ENCODE data around the gene GRK6.

Gene GRK6

GRCh38 chr5:177432143-177432838 is 5.8 kb downstream of the GRK6 start:
- Histone ChIP-seq H3K4me1 (ENCODE audit: low read length) (peaks cover 49% of the 10 kb centered on the region), H3K79me2 (ENCODE audit: low read length) (peaks cover 79% of the 10 kb centered on the region), H3K9me3 (replicated peaks; ENCODE audit: insufficient read depth, low read length) (no peaks in the 10 kb centered on the region), H2AFZ (ENCODE audit: low read length) (no peak overlapping the region), H3K9me2 (replicated peaks; ENCODE audit: insufficient read depth, low read length) (no peaks in the 10 kb centered on the region), H3K4me2 (ENCODE audit: low read depth, low read length) (peak overlapping the region; percentile 100), H3K27ac (ENCODE audit: low read length) (peak overlapping the region; percentile 98), H3K36me3 (replicated peaks; ENCODE audit: insufficient read depth, low read length) (peaks cover 20% of the 10 kb centered on the region), H3K4me3 (ENCODE audit: low read length) (peak overlapping the region; percentile 39; the same call in 1 of the 2 replicates), H3K27me3 (replicated peaks; ENCODE audit: insufficient read depth, low read length) (no peaks in the 10 kb centered on the region), H3F3A (ENCODE audit: insufficient read depth, low read length) (peaks cover 45% of the 10 kb centered on the region), H3K9ac (ENCODE audit: low read length) (peak overlapping the region; percentile 73), H4K20me1 (ENCODE audit: insufficient read depth, low read length) (no peaks in the 10 kb centered on the region)
- no peak for TF ChIP-seq EZH2phosphoT487 (IDR thresholded peaks at IDR 0.05; ENCODE audit: low read length)
- TF ChIP-seq EZH2 (optimal IDR thresholded peaks at IDR 0.05; ENCODE audit: low read depth, low read length): no peak
- TF ChIP-seq CTCF (IDR thresholded peaks at IDR 0.05; ENCODE audit: low read length): no peak
- DNase-seq: no peak

- H3K4me2 ChIP-seq (ENCODE audit: low read depth, low read length): no peak overlapping the region
- peaks cover 44% of the 10 kb centered on the region for H3K4me1 ChIP-seq (ENCODE audit: low read length)
- H3K27me3 ChIP-seq (replicated peaks; ENCODE audit: insufficient read depth, low read length): no peaks in the 10 kb centered on the region
- TF ChIP-seq EZH2phosphoT487 (IDR thresholded peaks at IDR 0.05; ENCODE audit: low read length) (no peak), EZH2 (optimal IDR thresholded peaks at IDR 0.05; ENCODE audit: low read depth, low read length) (no peak), CTCF (IDR thresholded peaks at IDR 0.05; ENCODE audit: low read length) (no peak)
- peaks cover 76% of the 10 kb centered on the region for H3K79me2 ChIP-seq (ENCODE audit: low read length)
- H3K9ac ChIP-seq (ENCODE audit: low read length): no peak overlapping the region
- H3K27ac ChIP-seq (ENCODE audit: low read length): peak overlapping the region; percentile 98; the same call in 1 of the 2 replicates
- H2AFZ ChIP-seq (ENCODE audit: low read length): no peak overlapping the region
- H3K9me2 ChIP-seq (replicated peaks; ENCODE audit: insufficient read depth, low read length): no peaks in the 10 kb centered on the region
- peaks cover 23% of the 10 kb centered on the region for H3K36me3 ChIP-seq (replicated peaks; ENCODE audit: insufficient read depth, low read length)
- no peak overlapping the region for H3K4me3 ChIP-seq (ENCODE audit: low read length)
- peaks cover 38% of the 10 kb centered on the region for H3F3A ChIP-seq (ENCODE audit: insufficient read depth, low read length)
- no peak for DNase-seq
- H4K20me1 ChIP-seq (ENCODE audit: insufficient read depth, low read length): no peaks in the 10 kb centered on the region
- no peaks in the 10 kb centered on the region for H3K9me3 ChIP-seq (replicated peaks; ENCODE audit: insufficient read depth, low read length)
Measured at GRCh38 chr5:177432839-177433657, 6.6 kb downstream of the GRK6 start.

- Histone ChIP-seq H3K9me2 (replicated peaks; ENCODE audit: insufficient read depth, low read length) (no peaks in the 10 kb centered on the region), H3K4me2 (ENCODE audit: low read depth, low read length) (no peak overlapping the region), H3K4me1 (ENCODE audit: low read length) (peaks cover 38% of the 10 kb centered on the region), H3K79me2 (ENCODE audit: low read length) (peaks cover 69% of the 10 kb centered on the region), H3F3A (ENCODE audit: insufficient read depth, low read length) (peaks cover 31% of the 10 kb centered on the region), H4K20me1 (ENCODE audit: insufficient read depth, low read length) (no peaks in the 10 kb centered on the region), H3K36me3 (replicated peaks; ENCODE audit: insufficient read depth, low read length) (peaks cover 23% of the 10 kb centered on the region), H3K27me3 (replicated peaks; ENCODE audit: insufficient read depth, low read length) (no peaks in the 10 kb centered on the region), H3K4me3 (ENCODE audit: low read length) (no peak overlapping the region), H3K9ac (ENCODE audit: low read length) (no peak overlapping the region), H2AFZ (ENCODE audit: low read length) (no peak overlapping the region), H3K27ac (ENCODE audit: low read length) (no peak overlapping the region), H3K9me3 (replicated peaks; ENCODE audit: insufficient read depth, low read length) (no peaks in the 10 kb centered on the region)
- DNase-seq: no peak
- TF ChIP-seq CTCF (IDR thresholded peaks at IDR 0.05; ENCODE audit: low read length) (no peak), EZH2 (optimal IDR thresholded peaks at IDR 0.05; ENCODE audit: low read depth, low read length) (no peak), EZH2phosphoT487 (IDR thresholded peaks at IDR 0.05; ENCODE audit: low read length) (no peak)
Measured at GRCh38 chr5:177433658-177434217, 7.3 kb downstream of the GRK6 start.
